Body of pancreas (tissue), 4 donors: ENCODE data around the gene MAGI1.

ENCODE experiments used
- CTCF ChIP-seq, 7 experiments: fragments of 450-650 bp in 4 of 7; fragments of 200-600 bp in 3 of 7; sonication (generic) in 3 of 7; IDR thresholded peaks; one replicate each; pipeline ENCODE4 v1.5.1; 2016 to 2019; ENCODE audit warnings: antibody characterized with exemption in 7 of 7
- POLR2A ChIP-seq, 3 donors: fragments of 450-650 bp; IDR thresholded peaks; one replicate each; pipeline ENCODE4 v1.6.1; 2016; ENCODE audit warnings: antibody characterized with exemption in 3 of 3, mild to moderate bottlenecking in 2 of 3

GRCh38 chr3:65328148-65328547 is 710.6 kb downstream of the MAGI1 start:
- TF ChIP-seq CTCF (IDR thresholded peaks at IDR 0.05) (no peak), POLR2A (IDR thresholded peaks at IDR 0.05) (no peak)
